Endodermal cell (in vitro differentiated cells): ENCODE results near the gene TIGAR. TPM values are rescaled to one million over a fixed set of nuclear protein-coding genes. Genes with fewer than 3 reads are reported as not detected.

Experiments
- DNase-seq: peaks from one replicate; pipeline ENCODE4 v3.0.0-alpha.2; 2017
- H3K27ac ChIP-seq: 2 replicates; pipeline ENCODE4 v1.5.1; 2013; ENCODE audit warnings: mild to moderate bottlenecking, low read depth, low read length, moderate library complexity
- H3K27me3 ChIP-seq: 2 replicates; pipeline ENCODE4 v1.6.1; 2013; ENCODE audit warnings: mild to moderate bottlenecking, low read length, moderate library complexity; ENCODE audit not compliant: insufficient read depth, control insufficient read depth, poor library complexity, severe bottlenecking
- H3K36me3 ChIP-seq: 2 replicates; pipeline ENCODE4 v1.7.0; 2013; ENCODE audit warnings: mild to moderate bottlenecking, low read length, moderate library complexity; ENCODE audit not compliant: control insufficient read depth, insufficient read depth
- H3K4me1 ChIP-seq: one replicate; pipeline ENCODE4 v1.7.0; 2013; ENCODE audit warnings: low read length; ENCODE audit not compliant: control insufficient read depth, insufficient read depth
- H3K4me3 ChIP-seq: 2 replicates; pipeline ENCODE4 v1.5.1; 2013; ENCODE audit warnings: mild to moderate bottlenecking, low read length, moderate library complexity
- H3K9ac ChIP-seq: 2 replicates; pipeline ENCODE4 v1.6.1; 2013; ENCODE audit warnings: mild to moderate bottlenecking, low read length, moderate library complexity; ENCODE audit not compliant: poor library complexity, severe bottlenecking; ENCODE audit errors: extremely low read depth
- H3K9me3 ChIP-seq: 2 replicates; pipeline ENCODE4 v1.6.1; 2013; ENCODE audit warnings: mild to moderate bottlenecking, low read length, moderate library complexity; ENCODE audit not compliant: control insufficient read depth
- H3K27ac Mint-ChIP-seq: 2 replicates; pipeline ENCODE4 v1.8.0; 2020; ENCODE audit warnings: mixed read lengths
- H3K27me3 Mint-ChIP-seq: 2 replicates; pipeline ENCODE4 v1.8.0; 2021; ENCODE audit warnings: mild to moderate bottlenecking, mixed read lengths; ENCODE audit not compliant: insufficient read depth
- H3K36me3 Mint-ChIP-seq: 2 replicates; pipeline ENCODE4 v1.8.0; 2020; ENCODE audit warnings: low read depth, mixed read lengths
- H3K4me1 Mint-ChIP-seq: 2 replicates; pipeline ENCODE4 v1.8.0; 2020; ENCODE audit warnings: mixed read lengths
- H3K4me3 Mint-ChIP-seq: 2 replicates; pipeline ENCODE4 v1.8.0; 2020; ENCODE audit warnings: mild to moderate bottlenecking, moderate library complexity, mixed read lengths
- H3K9me3 Mint-ChIP-seq: 2 replicates; pipeline ENCODE4 v1.8.0; 2020; ENCODE audit warnings: mild to moderate bottlenecking, mixed read lengths
- WGBS, 2 experiments: methylation state at CpG; one replicate each; pipeline versions ENCODE4 v1.1.5 to v1.1.7; 2013; ENCODE audit warnings: missing lambda C conversion rate in 2 of 2, mixed read lengths in 1 of 2; ENCODE audit not compliant: insufficient coverage in 1 of 2, insufficient read length in 1 of 2; 5-methylcytosine and 5-hydroxymethylcytosine counted together
- total RNA-seq, 2 donors: library from RNA; stranded (reverse); fragmentation: NEBNext Ultra II Directional in 1 of 2; extraction: Animal tissue kit (Norgen Biotek cat#: 25700) in 1 of 2; gene quantifications; 2 replicates in 1 of 2; 3 replicates in 1 of 2; pipeline ENCODE4 v1.2.1, GENCODE V29; 2021
- TF ChIP-seq, protein P1 (sequence below): fragments of 200-600 bp; sonication (generic); conservative IDR thresholded peaks from 2 replicates; pipeline ENCODE4 v1.5.0; 2021; ENCODE audit warnings: antibody characterized with exemption, mild to moderate bottlenecking

Gene TIGAR
- total RNA-seq, 2 donors from 2014 or later, result 19.2 to 41.3 TPM

DNA sequence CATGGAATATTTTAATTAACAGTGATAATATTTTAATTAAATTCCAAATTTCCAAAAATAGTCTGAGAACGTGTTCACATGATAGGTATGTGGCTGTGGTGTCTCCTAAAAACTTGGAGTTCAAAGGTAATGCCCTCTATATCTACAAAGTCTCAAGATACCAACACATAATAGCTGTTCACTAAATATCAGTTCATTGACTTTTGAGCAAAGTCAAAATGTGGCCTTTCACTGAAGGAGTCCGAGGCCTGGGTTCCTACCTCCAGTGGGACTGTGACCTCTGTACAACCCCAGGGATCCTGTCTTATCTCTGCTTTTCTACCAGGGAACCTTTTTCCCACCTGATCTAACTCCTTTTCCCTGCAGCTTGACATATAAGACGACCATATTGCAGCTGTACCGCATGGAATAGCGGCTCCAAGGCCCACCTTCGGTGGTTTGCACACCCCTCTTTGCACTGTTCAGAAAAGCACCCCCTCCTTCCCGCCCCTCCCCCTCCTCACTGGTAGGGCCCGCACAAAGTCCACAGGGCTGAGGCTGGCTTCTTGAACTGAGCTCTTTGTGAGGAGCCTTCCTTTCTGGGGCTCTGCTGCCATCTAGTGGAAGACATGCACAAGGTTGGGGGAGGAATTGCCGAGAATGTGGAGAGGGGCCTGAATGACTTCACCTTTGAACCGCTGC lies 44.3 kb upstream of the TIGAR start:
- TF ChIP-seq, protein P1, sequence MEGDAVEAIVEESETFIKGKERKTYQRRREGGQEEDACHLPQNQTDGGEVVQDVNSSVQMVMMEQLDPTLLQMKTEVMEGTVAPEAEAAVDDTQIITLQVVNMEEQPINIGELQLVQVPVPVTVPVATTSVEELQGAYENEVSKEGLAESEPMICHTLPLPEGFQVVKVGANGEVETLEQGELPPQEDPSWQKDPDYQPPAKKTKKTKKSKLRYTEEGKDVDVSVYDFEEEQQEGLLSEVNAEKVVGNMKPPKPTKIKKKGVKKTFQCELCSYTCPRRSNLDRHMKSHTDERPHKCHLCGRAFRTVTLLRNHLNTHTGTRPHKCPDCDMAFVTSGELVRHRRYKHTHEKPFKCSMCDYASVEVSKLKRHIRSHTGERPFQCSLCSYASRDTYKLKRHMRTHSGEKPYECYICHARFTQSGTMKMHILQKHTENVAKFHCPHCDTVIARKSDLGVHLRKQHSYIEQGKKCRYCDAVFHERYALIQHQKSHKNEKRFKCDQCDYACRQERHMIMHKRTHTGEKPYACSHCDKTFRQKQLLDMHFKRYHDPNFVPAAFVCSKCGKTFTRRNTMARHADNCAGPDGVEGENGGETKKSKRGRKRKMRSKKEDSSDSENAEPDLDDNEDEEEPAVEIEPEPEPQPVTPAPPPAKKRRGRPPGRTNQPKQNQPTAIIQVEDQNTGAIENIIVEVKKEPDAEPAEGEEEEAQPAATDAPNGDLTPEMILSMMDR, result peak; percentile 99
- H3K9me3 Mint-ChIP-seq, result no peaks in the 10 kb centered on the region
- H3K27me3 Mint-ChIP-seq, result peaks cover 36% of the 10 kb centered on the region
- Histone ChIP-seq H3K9ac (no peak overlapping the region), H3K27ac (no peak overlapping the region), H3K4me3 (peak overlapping the region; percentile 95), H3K27me3 (peaks cover 30% of the 10 kb centered on the region), H3K36me3 (peaks cover 37% of the 10 kb centered on the region), H3K9me3 (no peaks in the 10 kb centered on the region), H3K4me1 (peaks cover 22% of the 10 kb centered on the region)
- 5 to 11% methylated on average over 7 to 9 of the region's 10 CpGs for WGBS, 2 experiments
- peak; percentile 98 for DNase-seq
- H3K4me3 Mint-ChIP-seq, result peak overlapping the region; percentile 94
- H3K27ac Mint-ChIP-seq, result peak overlapping the region; percentile 57
- peaks cover 57% of the 10 kb centered on the region for H3K36me3 Mint-ChIP-seq
- peaks cover 41% of the 10 kb centered on the region for H3K4me1 Mint-ChIP-seq

DNA sequence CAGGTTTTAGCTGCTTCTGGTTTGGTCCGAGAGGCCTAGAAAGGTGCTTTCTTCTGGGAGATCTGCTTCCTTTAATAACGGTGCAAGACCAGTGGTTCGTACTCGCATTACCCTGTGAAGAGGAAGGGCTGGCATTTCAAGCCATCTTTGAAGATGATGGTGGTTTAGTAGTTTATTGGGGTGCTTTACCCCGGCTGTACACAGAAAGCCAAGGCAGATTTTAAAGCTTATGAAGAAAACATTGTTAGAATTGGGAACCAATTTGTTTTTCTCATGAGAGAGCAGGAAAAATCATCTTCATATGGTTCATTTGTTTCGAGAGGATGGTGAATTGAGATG lies 43.8 kb upstream of the TIGAR start:
- peaks cover 41% of the 10 kb centered on the region for H3K4me1 Mint-ChIP-seq
- H3K4me3 Mint-ChIP-seq, result peak overlapping the region; percentile 94
- TF ChIP-seq, protein P1, result no peak
- no peaks in the 10 kb centered on the region for H3K9me3 Mint-ChIP-seq
- peak overlapping the region; percentile 18 for H3K27ac Mint-ChIP-seq
- WGBS, 2 experiments, result 32 to 46% methylated on average over 3 to 6 of the region's 6 CpGs
- Histone ChIP-seq H3K9ac (no peak overlapping the region), H3K9me3 (no peaks in the 10 kb centered on the region), H3K36me3 (peaks cover 40% of the 10 kb centered on the region), H3K4me1 (peaks cover 22% of the 10 kb centered on the region), H3K27ac (no peak overlapping the region), H3K27me3 (peaks cover 28% of the 10 kb centered on the region), H3K4me3 (peak overlapping the region; percentile 8)
- peaks cover 62% of the 10 kb centered on the region for H3K36me3 Mint-ChIP-seq
- DNase-seq, result no peak
- H3K27me3 Mint-ChIP-seq, result peaks cover 35% of the 10 kb centered on the region

DNA sequence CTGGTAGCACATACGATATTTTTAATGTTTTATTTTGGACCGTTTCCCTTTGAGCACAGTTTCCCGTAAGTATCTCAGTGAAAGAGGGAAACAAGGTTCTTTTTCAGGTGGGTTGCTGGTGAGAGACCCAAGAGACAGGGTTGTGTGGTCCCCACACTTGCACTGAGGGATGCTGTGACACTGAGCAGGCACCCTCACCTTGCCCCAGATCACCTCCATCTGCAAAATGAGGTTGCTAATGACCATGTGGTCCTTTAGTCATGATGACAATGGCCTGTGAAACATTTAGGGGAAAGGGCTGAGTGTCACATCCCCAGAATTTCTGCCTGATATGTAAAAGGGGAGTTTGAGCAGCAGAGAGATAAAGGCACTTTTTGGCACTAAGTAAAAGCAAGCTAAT lies 43.2 kb upstream of the TIGAR start:
- no peaks in the 10 kb centered on the region for H3K9me3 Mint-ChIP-seq
- TF ChIP-seq, protein P1, result no peak
- H3K36me3 ChIP-seq, result peaks cover 46% of the 10 kb centered on the region
- no peak overlapping the region for H3K27ac ChIP-seq
- peaks cover 41% of the 10 kb centered on the region for H3K4me1 Mint-ChIP-seq
- no peak overlapping the region for H3K4me3 ChIP-seq
- peaks cover 69% of the 10 kb centered on the region for H3K36me3 Mint-ChIP-seq
- no peak overlapping the region for H3K4me3 Mint-ChIP-seq
- H3K27me3 ChIP-seq, result peaks cover 21% of the 10 kb centered on the region
- WGBS, 2 experiments, result 88 to 94% methylated on average over 2 to 3 of the region's 3 CpGs
- no peak overlapping the region for H3K9ac ChIP-seq
- H3K9me3 ChIP-seq, result no peaks in the 10 kb centered on the region
- peaks cover 22% of the 10 kb centered on the region for H3K4me1 ChIP-seq
- H3K27ac Mint-ChIP-seq, result no peak overlapping the region
- peaks cover 30% of the 10 kb centered on the region for H3K27me3 Mint-ChIP-seq
- DNase-seq, result no peak
